Measurements from ENCODE around the gene ASB5. TPM values are rescaled to one million over a fixed set of nuclear protein-coding genes. Genes with fewer than 3 reads are reported as not detected.

Gene ASB5, protein sequence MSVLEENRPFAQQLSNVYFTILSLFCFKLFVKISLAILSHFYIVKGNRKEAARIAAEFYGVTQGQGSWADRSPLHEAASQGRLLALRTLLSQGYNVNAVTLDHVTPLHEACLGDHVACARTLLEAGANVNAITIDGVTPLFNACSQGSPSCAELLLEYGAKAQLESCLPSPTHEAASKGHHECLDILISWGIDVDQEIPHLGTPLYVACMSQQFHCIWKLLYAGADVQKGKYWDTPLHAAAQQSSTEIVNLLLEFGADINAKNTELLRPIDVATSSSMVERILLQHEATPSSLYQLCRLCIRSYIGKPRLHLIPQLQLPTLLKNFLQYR
- 10 to 100 TPM in 1 of 2 donors, 1 to 10 TPM in 1; 2.8 to 14.6 TPM for total RNA-seq
- polyA plus RNA-seq (2013, experiment 1 of 2): 1.5 TPM
- polyA plus RNA-seq (2013, experiment 2 of 2): 2.2 TPM
- long read RNA-seq, experiment 1, partial matches to known transcripts: 0 of 1 reads
- long read RNA-seq, experiment 1, other reads (novel, unspliced or antisense): 1 of 1 reads
- long read RNA-seq, experiment 2, partial matches to known transcripts: 0 of 4 reads
- long read RNA-seq, experiment 2, other reads (novel, unspliced or antisense): 4 of 4 reads
- long read RNA-seq, experiment 3, partial matches to known transcripts: 8 of 33 reads
- long read RNA-seq, experiment 3, other reads (novel, unspliced or antisense): 25 of 33 reads
- long read RNA-seq, experiment 4: 0 reads

DNA sequence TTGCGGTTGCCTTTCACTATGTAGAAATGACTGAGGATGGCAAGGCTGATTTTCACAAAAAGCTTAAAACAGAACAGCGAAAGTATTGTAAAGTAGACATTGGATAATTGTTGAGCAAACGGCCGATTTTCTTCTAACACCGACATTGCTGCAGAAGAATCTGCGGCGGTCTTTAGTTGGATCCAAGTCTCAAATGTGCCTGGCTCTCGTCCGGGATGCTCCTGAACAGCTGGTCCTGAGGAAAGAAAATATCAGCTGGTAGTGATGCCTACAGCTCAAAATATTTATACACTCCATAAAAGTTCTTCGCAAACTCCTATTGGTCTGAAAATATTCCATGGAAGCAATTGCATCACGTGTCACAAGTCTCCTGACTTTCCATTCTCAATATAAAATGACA, at the start of gene ASB5:
ASB5 (minus strand) TSS at position 260 of the 400 bp plus-strand sequence; CDS start at position 146, 114 bp downstream.
- H3K4me1 Mint-ChIP-seq: peaks cover 18% of the 10 kb centered on the region
- H3K36me3 ChIP-seq (ENCODE audit: control insufficient read depth, insufficient read depth, low read length): peaks cover 13% of the 10 kb centered on the region
- H3K4me3 ChIP-seq (ENCODE audit: low read length): no peak within 1 kb of the TSS
- DNase-seq: no peak
- H3K9me3 ChIP-seq (ENCODE audit: control insufficient read depth, low read length): no peaks in the 10 kb centered on the region
- TF ChIP-seq, protein P1, sequence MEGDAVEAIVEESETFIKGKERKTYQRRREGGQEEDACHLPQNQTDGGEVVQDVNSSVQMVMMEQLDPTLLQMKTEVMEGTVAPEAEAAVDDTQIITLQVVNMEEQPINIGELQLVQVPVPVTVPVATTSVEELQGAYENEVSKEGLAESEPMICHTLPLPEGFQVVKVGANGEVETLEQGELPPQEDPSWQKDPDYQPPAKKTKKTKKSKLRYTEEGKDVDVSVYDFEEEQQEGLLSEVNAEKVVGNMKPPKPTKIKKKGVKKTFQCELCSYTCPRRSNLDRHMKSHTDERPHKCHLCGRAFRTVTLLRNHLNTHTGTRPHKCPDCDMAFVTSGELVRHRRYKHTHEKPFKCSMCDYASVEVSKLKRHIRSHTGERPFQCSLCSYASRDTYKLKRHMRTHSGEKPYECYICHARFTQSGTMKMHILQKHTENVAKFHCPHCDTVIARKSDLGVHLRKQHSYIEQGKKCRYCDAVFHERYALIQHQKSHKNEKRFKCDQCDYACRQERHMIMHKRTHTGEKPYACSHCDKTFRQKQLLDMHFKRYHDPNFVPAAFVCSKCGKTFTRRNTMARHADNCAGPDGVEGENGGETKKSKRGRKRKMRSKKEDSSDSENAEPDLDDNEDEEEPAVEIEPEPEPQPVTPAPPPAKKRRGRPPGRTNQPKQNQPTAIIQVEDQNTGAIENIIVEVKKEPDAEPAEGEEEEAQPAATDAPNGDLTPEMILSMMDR (conservative IDR thresholded peaks at IDR 0.05): no peak
- H3K4me3 Mint-ChIP-seq: no peak within 1 kb of the TSS
- H3K27me3 Mint-ChIP-seq (ENCODE audit: insufficient read depth): no peaks in the 10 kb centered on the region
- no peak within 1 kb of the TSS for H3K9ac ChIP-seq (ENCODE audit: extremely low read depth, low read length, poor library complexity, severe bottlenecking)
- H3K27me3 ChIP-seq (ENCODE audit: control insufficient read depth, insufficient read depth, low read length, poor library complexity, severe bottlenecking): no peaks in the 10 kb centered on the region
- no peaks in the 10 kb centered on the region for H3K9me3 Mint-ChIP-seq
- H3K27ac Mint-ChIP-seq: no peak within 1 kb of the TSS
- H3K27ac ChIP-seq (ENCODE audit: low read depth, low read length): no peak within 1 kb of the TSS
- WGBS, 2 experiments (ENCODE audit: insufficient coverage in 1 of 2, insufficient read length in 1 of 2): 96 to 99% methylated on average over 10 to 11 of the region's 11 CpGs
- H3K4me1 ChIP-seq (ENCODE audit: control insufficient read depth, insufficient read depth, low read length): peaks cover 8% of the 10 kb centered on the region
- H3K36me3 Mint-ChIP-seq (ENCODE audit: low read depth): peaks cover 14% of the 10 kb centered on the region

DNA sequence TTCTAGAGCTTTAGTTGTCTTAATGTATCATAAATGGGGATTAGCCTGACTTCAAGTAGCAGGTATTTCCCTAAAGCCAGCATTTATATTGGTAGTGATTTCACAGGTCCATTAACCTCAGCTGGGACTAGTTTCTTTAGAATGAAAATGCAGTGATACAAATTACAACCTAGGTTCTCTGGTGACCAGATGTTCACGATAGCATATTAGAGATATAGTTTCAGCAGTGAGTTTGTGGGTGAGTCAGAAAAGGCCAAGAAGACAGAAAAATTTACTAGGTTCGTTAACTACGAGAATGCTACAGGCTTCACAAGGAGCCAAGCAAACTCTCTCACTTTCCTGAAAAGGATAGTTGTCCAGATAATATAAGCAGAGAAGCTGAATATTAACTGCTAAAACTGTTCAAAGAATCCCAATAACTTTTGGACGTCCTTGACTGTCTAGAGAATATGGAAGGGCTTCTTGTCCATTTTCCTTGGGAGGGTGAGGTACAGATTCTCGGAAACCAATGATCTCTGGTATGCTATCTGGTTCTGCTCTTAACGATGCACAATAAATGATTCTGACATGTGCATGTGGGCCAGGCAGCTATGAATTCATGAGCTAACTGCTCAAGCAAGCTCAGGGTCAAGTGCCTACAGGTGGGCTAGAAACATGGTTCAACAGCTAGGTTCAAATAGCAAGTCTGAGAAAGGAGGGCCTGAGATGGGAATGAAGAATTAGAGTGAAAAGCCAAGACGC, 44.7 kb upstream of the ASB5 start:
- H3K27me3 Mint-ChIP-seq (ENCODE audit: insufficient read depth): no peaks in the 10 kb centered on the region
- no peak overlapping the region for H3K4me3 ChIP-seq (ENCODE audit: low read length)
- WGBS, 2 experiments (ENCODE audit: insufficient coverage in 1 of 2, insufficient read length in 1 of 2): 90% methylated on average over 5 to 7 of the region's 7 CpGs
- no peak for DNase-seq
- peaks cover 19% of the 10 kb centered on the region for H3K4me1 Mint-ChIP-seq
- H3K4me3 Mint-ChIP-seq: no peak overlapping the region
- no peak overlapping the region for H3K27ac Mint-ChIP-seq
- no peaks in the 10 kb centered on the region for H3K36me3 Mint-ChIP-seq (ENCODE audit: low read depth)
- peaks cover 10% of the 10 kb centered on the region for H3K4me1 ChIP-seq (ENCODE audit: control insufficient read depth, insufficient read depth, low read length)
- H3K27ac ChIP-seq (ENCODE audit: low read depth, low read length): no peak overlapping the region
- no peaks in the 10 kb centered on the region for H3K36me3 ChIP-seq (ENCODE audit: control insufficient read depth, insufficient read depth, low read length)
- TF ChIP-seq, protein P1 (conservative IDR thresholded peaks at IDR 0.05): no peak
- no peaks in the 10 kb centered on the region for H3K9me3 Mint-ChIP-seq
- H3K27me3 ChIP-seq (ENCODE audit: control insufficient read depth, insufficient read depth, low read length, poor library complexity, severe bottlenecking): no peaks in the 10 kb centered on the region
- H3K9ac ChIP-seq (ENCODE audit: extremely low read depth, low read length, poor library complexity, severe bottlenecking): no peak overlapping the region
- no peaks in the 10 kb centered on the region for H3K9me3 ChIP-seq (ENCODE audit: control insufficient read depth, low read length)

DNA sequence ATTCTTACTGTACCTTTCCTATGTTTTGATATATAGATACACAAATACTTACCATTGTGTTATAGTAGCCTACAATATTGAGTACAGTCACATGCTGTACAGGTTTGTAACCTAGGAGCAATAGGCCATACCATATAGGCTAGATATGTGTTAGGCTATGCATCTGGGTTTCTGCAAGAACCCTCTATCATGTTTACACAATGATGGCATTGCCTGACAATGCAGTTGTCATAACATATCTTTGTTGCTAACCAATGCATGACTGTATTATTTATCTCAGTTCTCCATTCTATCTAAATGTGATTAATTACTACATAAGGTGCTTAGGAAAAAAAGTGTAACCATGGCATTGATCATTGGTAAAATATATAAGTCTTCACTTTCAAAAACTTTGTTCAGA, 40.8 kb upstream of the ASB5 start:
- Histone ChIP-seq H3K4me3 (ENCODE audit: low read length) (no peak overlapping the region), H3K4me1 (ENCODE audit: control insufficient read depth, insufficient read depth, low read length) (peaks cover 7% of the 10 kb centered on the region), H3K9me3 (ENCODE audit: control insufficient read depth, low read length) (peaks cover 4% of the 10 kb centered on the region), H3K9ac (ENCODE audit: extremely low read depth, low read length, poor library complexity, severe bottlenecking) (no peak overlapping the region), H3K27ac (ENCODE audit: low read depth, low read length) (no peak overlapping the region), H3K27me3 (ENCODE audit: control insufficient read depth, insufficient read depth, low read length, poor library complexity, severe bottlenecking) (no peaks in the 10 kb centered on the region), H3K36me3 (ENCODE audit: control insufficient read depth, insufficient read depth, low read length) (no peaks in the 10 kb centered on the region)
- no peak overlapping the region for H3K27ac Mint-ChIP-seq
- H3K4me1 Mint-ChIP-seq: peaks cover 15% of the 10 kb centered on the region
- TF ChIP-seq, protein P1 (conservative IDR thresholded peaks at IDR 0.05): no peak
- DNase-seq: no peak
- H3K9me3 Mint-ChIP-seq: no peaks in the 10 kb centered on the region
- no peaks in the 10 kb centered on the region for H3K36me3 Mint-ChIP-seq (ENCODE audit: low read depth)
- H3K27me3 Mint-ChIP-seq (ENCODE audit: insufficient read depth): peaks cover 6% of the 10 kb centered on the region
- no peak overlapping the region for H3K4me3 Mint-ChIP-seq

Measured in endodermal cell (in vitro differentiated cells).